Adrenal gland (tissue), 12 donors: ENCODE data around the gene PHOSPHO1. TPM values are rescaled to one million over a fixed set of nuclear protein-coding genes. Genes with fewer than 3 reads are reported as not detected.

Experiments
- DNase-seq, 7 donors: peaks; one replicate each; pipeline ENCODE4 v3.0.0-alpha.2; 2019 to 2020
- H3K27ac ChIP-seq, 5 donors: fragments of 200-600 bp; sonication (generic) in 4 of 5; 1 replicate in 3 of 5; 2 replicates in 2 of 5; pipeline versions ENCODE4 v1.5.1 to v1.8.0; 2016 to 2020; ENCODE audit warnings: mild to moderate bottlenecking in 1 of 5
- H3K27me3 ChIP-seq: fragments of 200-600 bp; 2 replicates; pipeline ENCODE4 v1.8.0; 2021
- H3K36me3 ChIP-seq, 2 donors: fragments of 200-600 bp; replicated peaks in 1 of 2; 1 replicate in 1 of 2; 2 replicates in 1 of 2; pipeline versions ENCODE4 v1.5.1 to v1.8.0; 2018 to 2022
- H3K4me1 ChIP-seq, 2 donors: fragments of 200-600 bp; replicated peaks in 1 of 2; 1 replicate in 1 of 2; 2 replicates in 1 of 2; pipeline versions ENCODE4 v1.5.1 to v1.8.0; 2018 to 2021
- H3K4me3 ChIP-seq, 4 donors: fragments of 200-600 bp; sonication (generic) in 3 of 4; one replicate each; pipeline ENCODE4 v1.5.1; 2016 to 2018
- H3K9me3 ChIP-seq, 3 donors: fragments of 200-600 bp; sonication (generic) in 1 of 3; replicated peaks in 1 of 3; 1 replicate in 2 of 3; 2 replicates in 1 of 3; pipeline versions ENCODE4 v1.5.1 to v1.8.0; 2016 to 2021
- POLR2A ChIP-seq, 2 donors: fragments of 450-650 bp; IDR thresholded peaks; one replicate each; pipeline ENCODE4 v1.6.1; 2017; ENCODE audit warnings: antibody characterized with exemption in 2 of 2, mild to moderate bottlenecking in 2 of 2, moderate library complexity in 1 of 2
- WGBS, 4 donors: extraction: QIAGEN DNeasy Blood & Tissue Kit in 2 of 4; methylation state at CpG; one replicate each; pipeline versions ENCODE4 v1.1.5 to v1.1.7; 2013 to 2017; 5-methylcytosine and 5-hydroxymethylcytosine counted together
- intact Hi-C, 2 donors: fragments of 100-400 bp; cut with DNase I; formaldehyde crosslinking; loops; one replicate each; pipeline versions ENCODE4 v1.14.1 to v1.15.0; 2022 to 2023
- polyA plus RNA-seq, 3 donors: library from polyadenylated mRNA; stranded (reverse); fragments of 200-250 nt in 2 of 3; fragments of 350-450 nt in 1 of 3; fragmentation: Illumina TruSeq in 1 of 3; extraction: RNeasy Lipid Tissue Mini Kit (QIAGEN cat#74804) in 1 of 3; gene quantifications; one replicate each; pipeline ENCODE4 v1.2.3, GENCODE V29; 2013 to 2014
- total RNA-seq, 9 donors: library from RNA; depleted of rRNA in 4 of 9; stranded (reverse); fragments of >200 nt in 4 of 9; fragments of 120-200 nt in 1 of 9; fragmentation: NEBNext Ultra II Directional in 1 of 9; extraction: Animal tissue kit (Norgen Biotek cat#: 25700) in 1 of 9; gene quantifications; one replicate each; pipeline versions ENCODE4 v1.1.0 to v1.2.4, GENCODE V29; 2013 to 2023
- TF ChIP-seq, protein P1 (sequence below), 6 experiments: fragments of 450-650 bp in 4 of 6; fragments of 200-600 bp in 2 of 6; sonication (generic) in 1 of 6; IDR thresholded peaks; 1 replicate in 5 of 6; 2 replicates in 1 of 6; pipeline versions ENCODE4 v1.5.1 to v1.8.0; 2016 to 2021; ENCODE audit warnings: antibody characterized with exemption in 6 of 6, mild to moderate bottlenecking in 2 of 6, moderate library complexity in 1 of 6
- donor health status: healthy with polysubstance abuse.
- donor health status: Bipolar disorder and iron deficiency.
- donor health status: DM: yes; HTN: yes; CAD: no.
- donor health status: DM: no; HTN: no; CAD: no.
- donor health status: DM: no; HTN: no; CAD: no.
- donor health status: DM: yes; HTN: yes; CAD: no.

The PHOSPHO1 gene
- total and polyA plus RNA-seq, 12 donors, result 0.25 to 5.5 (median 0.61) TPM; not detected in 5

DNA sequence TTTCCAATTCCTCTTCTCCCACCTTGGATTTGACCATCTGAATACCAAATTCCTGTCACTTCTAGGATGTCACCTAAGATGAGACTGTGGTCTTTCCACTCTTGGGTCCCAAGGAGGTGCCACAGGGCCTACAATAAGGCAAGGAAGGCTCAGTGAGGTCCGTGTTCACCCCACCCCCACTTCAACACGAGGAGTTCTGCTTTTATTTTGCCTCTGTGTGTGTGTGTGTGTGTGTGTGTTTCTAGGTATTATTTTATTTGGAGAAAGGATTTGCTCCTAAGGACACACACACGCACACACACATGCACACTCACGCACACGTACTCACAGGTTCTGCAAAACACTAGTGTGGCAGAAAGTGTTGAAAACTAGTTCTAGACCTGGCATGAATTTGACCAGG, 24.5 kb upstream of the PHOSPHO1 start:
- H3K36me3 ChIP-seq, result no peaks in the 10 kb centered on the region
- H3K9me3 ChIP-seq, result no peaks in the 10 kb centered on the region
- H3K4me3 ChIP-seq, result no peak overlapping the region
- TF ChIP-seq, protein P1, sequence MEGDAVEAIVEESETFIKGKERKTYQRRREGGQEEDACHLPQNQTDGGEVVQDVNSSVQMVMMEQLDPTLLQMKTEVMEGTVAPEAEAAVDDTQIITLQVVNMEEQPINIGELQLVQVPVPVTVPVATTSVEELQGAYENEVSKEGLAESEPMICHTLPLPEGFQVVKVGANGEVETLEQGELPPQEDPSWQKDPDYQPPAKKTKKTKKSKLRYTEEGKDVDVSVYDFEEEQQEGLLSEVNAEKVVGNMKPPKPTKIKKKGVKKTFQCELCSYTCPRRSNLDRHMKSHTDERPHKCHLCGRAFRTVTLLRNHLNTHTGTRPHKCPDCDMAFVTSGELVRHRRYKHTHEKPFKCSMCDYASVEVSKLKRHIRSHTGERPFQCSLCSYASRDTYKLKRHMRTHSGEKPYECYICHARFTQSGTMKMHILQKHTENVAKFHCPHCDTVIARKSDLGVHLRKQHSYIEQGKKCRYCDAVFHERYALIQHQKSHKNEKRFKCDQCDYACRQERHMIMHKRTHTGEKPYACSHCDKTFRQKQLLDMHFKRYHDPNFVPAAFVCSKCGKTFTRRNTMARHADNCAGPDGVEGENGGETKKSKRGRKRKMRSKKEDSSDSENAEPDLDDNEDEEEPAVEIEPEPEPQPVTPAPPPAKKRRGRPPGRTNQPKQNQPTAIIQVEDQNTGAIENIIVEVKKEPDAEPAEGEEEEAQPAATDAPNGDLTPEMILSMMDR (IDR thresholded peaks at IDR 0.05), result no peak
- no peak for TF ChIP-seq POLR2A (IDR thresholded peaks at IDR 0.05)
- no peak for DNase-seq
- WGBS, 4 donors, result 58 to 88% (median 75%) methylated on average over 5 of the region's 5 CpGs
- peaks cover 0 to 4% of the 10 kb centered on the region in 2 donors for H3K4me1 ChIP-seq
- H3K27me3 ChIP-seq, result no peaks in the 10 kb centered on the region
- intact Hi-C loops, result no loop called here
- H3K27ac ChIP-seq, result no peak overlapping the region

DNA sequence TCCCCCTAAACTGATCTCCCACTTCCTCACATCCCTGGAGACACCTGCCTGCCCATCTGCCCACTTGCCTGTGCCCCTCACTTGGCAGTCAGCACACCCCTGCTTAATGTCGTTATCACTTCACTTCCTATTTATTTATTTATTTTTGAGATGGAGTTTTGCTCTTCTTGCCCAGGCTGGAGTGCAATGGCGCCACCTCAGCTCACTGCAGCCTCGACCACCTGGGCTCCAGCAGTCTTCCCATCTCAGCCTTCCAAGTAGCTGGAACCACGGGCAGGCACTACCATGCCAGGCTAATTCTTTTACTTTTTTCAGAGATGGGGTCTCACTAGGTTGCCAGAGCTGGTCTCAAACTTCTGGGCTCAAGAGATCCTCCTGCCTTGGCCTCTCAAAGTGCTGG, 23.5 kb upstream of the PHOSPHO1 start:
- intact Hi-C loops, result no loop called here
- peaks cover 0 to 4% of the 10 kb centered on the region in 2 donors for H3K4me1 ChIP-seq
- H3K27ac ChIP-seq, result no peak overlapping the region
- no peak overlapping the region for H3K4me3 ChIP-seq
- no peaks in the 10 kb centered on the region for H3K36me3 ChIP-seq
- WGBS, 4 donors, result 69 to 88% (median 84%) methylated on average over 4 of the region's 4 CpGs
- no peak for DNase-seq
- TF ChIP-seq, protein P1 (IDR thresholded peaks at IDR 0.05), result no peak
- no peak for TF ChIP-seq POLR2A (IDR thresholded peaks at IDR 0.05)
- H3K9me3 ChIP-seq, result no peaks in the 10 kb centered on the region
- H3K27me3 ChIP-seq, result no peaks in the 10 kb centered on the region

DNA sequence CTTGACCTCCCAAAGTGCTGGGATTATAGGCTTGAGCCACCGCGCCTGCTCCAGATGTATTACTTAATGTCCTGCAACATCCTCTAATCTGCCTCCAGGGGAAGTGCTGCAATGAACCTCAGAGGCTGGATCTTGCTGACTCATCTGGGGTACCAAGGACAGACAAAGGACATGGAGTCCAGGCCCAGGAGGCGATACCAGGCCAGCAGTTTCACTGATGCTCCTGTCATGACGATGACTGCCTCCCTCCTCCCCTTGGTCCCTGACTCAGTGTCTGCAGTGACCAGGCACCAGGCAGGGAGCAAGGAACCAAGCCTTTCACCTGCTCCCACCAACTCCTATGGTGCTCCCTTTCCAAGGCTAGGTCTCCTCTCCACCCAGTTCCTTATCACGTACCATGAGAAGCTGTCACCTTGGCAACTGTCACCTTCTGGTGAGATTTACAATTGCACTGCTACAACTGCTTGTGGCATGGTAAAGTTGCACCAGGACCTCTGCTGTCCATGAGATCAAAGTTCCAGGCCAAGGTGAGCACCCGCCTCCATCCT, 21.6 kb upstream of the PHOSPHO1 start:
- WGBS, 4 donors, result 42 to 54% (median 44%) methylated on average over 4 to 6 of the region's 6 CpGs
- Histone ChIP-seq H3K27ac (peak overlapping the region in 1 of 5 donors; percentile 70), H3K4me1 (peaks cover 0 to 4% of the 10 kb centered on the region in 2 donors), H3K27me3 (no peaks in the 10 kb centered on the region), H3K9me3 (no peaks in the 10 kb centered on the region), H3K4me3 (no peak overlapping the region), H3K36me3 (no peaks in the 10 kb centered on the region)
- TF ChIP-seq, protein P1 (IDR thresholded peaks at IDR 0.05), result peak in 1 of 6 experiments; percentile 14
- TF ChIP-seq POLR2A (IDR thresholded peaks at IDR 0.05), result no peak
- peak; percentile 77 to 92 (median 84) for DNase-seq
- intact Hi-C loops, result no loop called here

GRCh38 chr17:49249890-49250522, 19.4 kb upstream of the PHOSPHO1 start:
- intact Hi-C loops, result no loop called here
- Histone ChIP-seq H3K4me3 (no peak overlapping the region), H3K4me1 (peaks cover 0 to 4% of the 10 kb centered on the region in 2 donors), H3K9me3 (no peaks in the 10 kb centered on the region), H3K36me3 (no peaks in the 10 kb centered on the region), H3K27me3 (no peaks in the 10 kb centered on the region), H3K27ac (no peak overlapping the region)
- TF ChIP-seq, protein P1 (IDR thresholded peaks at IDR 0.05), result no peak
- TF ChIP-seq POLR2A (IDR thresholded peaks at IDR 0.05), result no peak
- whole genome bisulfite sequencing, 4 donors, result 91 to 95% (median 92%) methylated on average over 9 to 12 of the region's 12 CpGs
- no peak for DNase-seq
